Right renal cortex interstitium (tissue), 3 donors: ENCODE measurements around the gene TTC9B. TPM values are rescaled to one million over a fixed set of nuclear protein-coding genes. Genes with fewer than 3 reads are reported as not detected.
"Not testable (repeated sequence)": the region's sequence is repeated elsewhere in the genome, so short reads cannot be mapped to it uniquely, and the experiment has no call there.

Experiments
- DNase-seq, 3 donors: peaks; one replicate each; pipeline ENCODE4 v3.0.0-alpha.2; 2013; ENCODE audit warnings: low read depth in 3 of 3, low spot score in 2 of 3
- polyA plus RNA-seq, 3 donors: library from polyadenylated mRNA; unstranded; fragments of 120-200 nt; gene quantifications; one replicate each; pipeline ENCODE4 v1.2.1, GENCODE V29; 2013; ENCODE audit not compliant: insufficient read length in 3 of 3

TTC9B gene
- polyA plus RNA-seq, 3 donors, result 0.16 TPM; not detected in 2

GRCh38 chr19:40177286-40178070, 40.7 kb downstream of the TTC9B start:
- DNase-seq, result no peak

GRCh38 chr19:40175820-40176219, 42.4 kb downstream of the TTC9B start:
- DNase-seq, result no peak

DNA sequence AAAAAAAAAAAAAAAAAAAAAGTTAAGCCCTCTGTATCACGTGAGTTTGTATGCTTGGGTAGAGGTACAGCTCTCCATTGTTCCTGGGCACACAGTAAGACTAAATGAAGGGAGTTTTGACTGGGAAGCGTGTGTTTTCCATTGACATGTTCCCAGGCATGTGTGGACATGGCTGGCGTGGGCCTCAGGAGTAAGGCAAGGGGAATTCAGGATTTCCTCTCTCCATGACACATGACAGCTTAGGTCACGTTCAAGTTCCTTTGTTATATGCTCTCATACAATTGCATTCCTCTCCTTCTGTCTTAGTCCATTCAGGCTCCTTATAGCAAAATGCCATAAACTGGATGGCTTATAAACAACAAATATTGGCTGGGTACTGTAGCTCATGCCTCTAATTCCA, 44.1 kb downstream of the TTC9B start:
- no peak for DNase-seq

DNA sequence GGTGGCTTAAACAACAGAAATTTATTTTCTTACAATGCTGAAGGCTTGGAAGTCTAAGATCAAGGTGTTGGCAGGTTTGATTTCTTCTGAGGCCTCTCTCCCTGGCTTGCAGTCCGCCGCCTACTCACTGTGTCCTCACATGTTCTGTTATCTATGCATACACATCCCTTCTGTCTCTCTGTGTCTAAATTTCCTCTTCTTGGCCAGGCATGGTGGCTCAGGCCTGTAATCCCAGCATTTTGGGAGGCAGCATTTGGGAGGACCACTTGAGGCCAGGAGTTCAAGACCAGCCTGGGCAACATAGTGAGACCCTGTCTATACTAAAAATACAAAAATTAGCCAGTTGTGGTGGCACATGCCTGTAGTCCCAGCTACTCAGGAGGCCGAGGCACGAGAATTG, 46.9 kb downstream of the TTC9B start:
- not testable (repeated sequence) for DNase-seq

DNA sequence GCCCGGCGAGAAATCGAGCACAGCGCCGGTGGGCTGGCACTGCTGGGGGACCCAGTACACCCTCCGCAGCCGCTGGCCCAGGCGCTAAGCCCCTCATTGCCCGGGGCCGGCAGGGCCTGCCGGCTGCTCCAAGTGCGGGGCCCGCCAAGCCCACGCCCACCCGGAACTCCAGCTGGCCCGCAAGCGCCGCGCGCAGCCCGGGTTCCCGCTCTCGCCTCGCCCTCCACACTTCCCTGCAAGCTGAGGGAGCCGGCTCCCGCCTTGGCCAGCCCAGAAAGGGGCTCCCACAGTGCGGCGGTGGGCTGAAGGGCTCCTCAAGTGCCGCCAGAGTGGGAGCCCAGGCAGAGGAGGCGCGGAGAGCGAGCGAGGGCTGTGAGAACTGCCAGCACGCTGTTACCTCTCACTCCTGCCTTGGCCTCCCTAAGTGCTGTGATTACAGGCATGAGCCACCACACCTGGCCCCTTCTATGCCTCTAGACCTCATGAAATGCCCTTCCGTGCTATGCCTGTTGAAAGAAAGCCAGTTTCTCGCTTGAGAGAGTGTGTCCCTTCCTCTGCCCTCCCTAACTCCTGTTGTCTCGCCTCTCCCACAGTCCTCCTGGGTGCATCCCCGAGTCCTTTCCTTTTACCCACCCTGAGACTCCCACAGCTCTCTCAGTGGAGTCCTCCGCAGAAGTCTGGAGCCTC, 47.7 kb downstream of the TTC9B start:
- DNase-seq, result not testable (repeated sequence)

GRCh38 chr19:40169482-40170302, 48.5 kb downstream of the TTC9B start:
- not testable (repeated sequence) for DNase-seq

Other genes with a start within 250 kb of the TTC9B start
- 10 to 100 TPM; 81.1 to 93.7 (median 86.7) TPM for gene PSMC4, start 247.2 kb downstream of the TTC9B start, polyA plus RNA-seq
- 1 to 10 TPM; 4.9 to 6.2 (median 6.1) TPM for gene ZNF546, start 221.3 kb downstream of the TTC9B start, polyA plus RNA-seq
- 10 to 100 TPM; 20.6 to 22.9 (median 21.5) TPM for gene ZNF780B, start 162.2 kb downstream of the TTC9B start, polyA plus RNA-seq
- 10 to 100 TPM; 20.1 to 24.2 (median 20.2) TPM for gene ZNF780A, start 127.4 kb downstream of the TTC9B start, polyA plus RNA-seq
- 10 to 100 TPM; 10.6 to 12.8 (median 11.6) TPM for gene MAP3K10, start 27.0 kb downstream of the TTC9B start, polyA plus RNA-seq
- gene CCNP, start 8.3 kb upstream of the TTC9B start, polyA plus RNA-seq, result 1 to 10 TPM in 1 of 3 donors, under 1 TPM in 2; 0.68 to 1.1 (median 0.79) TPM
- gene AKT2, start 67.0 kb upstream of the TTC9B start, polyA plus RNA-seq, result 100 to 1,000 TPM; 119 to 133 (median 126) TPM
- 1 to 10 TPM; 8.4 to 9.4 (median 9.4) TPM for gene C19orf47, start 130.0 kb upstream of the TTC9B start, polyA plus RNA-seq
- gene PLD3, start 130.3 kb upstream of the TTC9B start, polyA plus RNA-seq, result 100 to 1,000 TPM; 187 to 224 (median 209) TPM
- gene HIPK4, start 171.8 kb upstream of the TTC9B start, polyA plus RNA-seq, result under 1 TPM; 0.04 to 0.16 (median 0.07) TPM
- 10 to 100 TPM; 10.6 to 11.9 (median 11.1) TPM for gene PRX, start 195.0 kb upstream of the TTC9B start, polyA plus RNA-seq
- gene SERTAD1, start 207.6 kb upstream of the TTC9B start, polyA plus RNA-seq, result 1 to 10 TPM; 6.7 to 8.6 (median 7.4) TPM
- gene SERTAD3, start 226.0 kb upstream of the TTC9B start, polyA plus RNA-seq, result 10 to 100 TPM; 34.1 to 40.8 (median 37.5) TPM
- 10 to 100 TPM; 38.2 to 44.1 (median 39.8) TPM for gene BLVRB, start 247.4 kb upstream of the TTC9B start, polyA plus RNA-seq
- 1 to 10 TPM in 2 of 3 donors, under 1 TPM in 1; 0.65 to 1.8 (median 1.4) TPM for gene SPTBN4, start 248.6 kb upstream of the TTC9B start, polyA plus RNA-seq